T-cell (primary cell): ENCODE measurements around the gene RIBC2. TPM values are rescaled to one million over a fixed set of nuclear protein-coding genes. Genes with fewer than 3 reads are reported as not detected.

ENCODE experiments used
- ATAC-seq, 4 experiments: fragments of 200-7000 bp in 3 of 4; fragments of 150-1000 bp in 1 of 4; cut with Tn5 transposase; replicated peaks in 1 of 4; 1 replicate in 3 of 4; 2 replicates in 1 of 4; pipeline ENCODE4 v1.10.0; 2021; ENCODE audit warnings: moderate library complexity in 3 of 4, mild to moderate bottlenecking in 2 of 4, moderate number of reproducible peaks in 1 of 4
- CTCF ChIA-PET, 2 donors: fragments of 300-600 bp; sonication (Branson Sonifier 250); formaldehyde crosslinking; loops; one replicate each; lab custom pipeline; 2022; ENCODE audit warnings: antibody characterized with exemption in 2 of 2; lab: Charles Lee
- POLR2A ChIA-PET, 2 donors: fragments of 300-600 bp; sonication (Branson Sonifier 250); formaldehyde crosslinking; loops; one replicate each; lab custom pipeline; 2022; ENCODE audit warnings: antibody characterized with exemption in 2 of 2; lab: Charles Lee
- DNase-seq, 35 experiments: peaks; one replicate each; pipeline versions ENCODE4 v3.0.0 to v3.0.0-alpha.2; 2013 to 2023
- H3K27ac ChIP-seq: one replicate; pipeline ENCODE4 v1.5.1; 2013; ENCODE audit warnings: low read length
- H3K27me3 ChIP-seq, 2 experiments: replicated peaks in 1 of 2; 1 replicate in 1 of 2; 2 replicates in 1 of 2; pipeline versions ENCODE4 v1.6.1 to v1.7.0; 2013; ENCODE audit warnings: low read length in 1 of 2, mixed read lengths in 1 of 2; ENCODE audit not compliant: control insufficient read depth in 2 of 2, insufficient read depth in 2 of 2; ENCODE audit errors: extremely low read depth in 1 of 2
- H3K36me3 ChIP-seq, 2 donors: 1 replicate in 1 of 2; 2 replicates in 1 of 2; pipeline versions ENCODE4 v1.6.1 to v1.7.0; 2013; ENCODE audit warnings: low read length in 1 of 2; ENCODE audit not compliant: control insufficient read depth in 2 of 2, insufficient read depth in 1 of 2; ENCODE audit errors: extremely low read depth in 1 of 2
- H3K4me1 ChIP-seq, 2 experiments: 1 replicate in 1 of 2; 2 replicates in 1 of 2; pipeline versions ENCODE4 v1.6.1 to v1.7.0; 2013; ENCODE audit warnings: low read length in 2 of 2, mixed read lengths in 1 of 2; ENCODE audit not compliant: insufficient read depth in 2 of 2, control insufficient read depth in 1 of 2; ENCODE audit errors: extremely low read depth in 1 of 2
- H3K4me3 ChIP-seq, 2 donors: 1 replicate in 1 of 2; 2 replicates in 1 of 2; pipeline versions ENCODE4 v1.5.1 to v1.7.0; 2013; ENCODE audit warnings: mild to moderate bottlenecking in 2 of 2, low read length in 1 of 2, moderate library complexity in 1 of 2; ENCODE audit not compliant: control insufficient read depth in 1 of 2; ENCODE audit errors: extremely low read depth in 1 of 2
- H3K9me3 ChIP-seq: 2 replicates; pipeline ENCODE4 v1.7.0; 2013
- H3K27ac Mint-ChIP-seq, 2 donors: one replicate each; pipeline ENCODE4 v1.8.0; 2020 to 2021; ENCODE audit warnings: mild to moderate bottlenecking in 2 of 2, mixed read lengths in 2 of 2
- H3K27me3 Mint-ChIP-seq, 2 donors: one replicate each; pipeline ENCODE4 v1.8.0; 2021 to 2022; ENCODE audit warnings: mixed read lengths in 2 of 2
- H3K36me3 Mint-ChIP-seq: one replicate; pipeline ENCODE4 v1.8.0; 2021; ENCODE audit warnings: mixed read lengths
- H3K4me1 Mint-ChIP-seq, 3 donors: one replicate each; pipeline ENCODE4 v1.8.0; 2020 to 2022; ENCODE audit warnings: mixed read lengths in 3 of 3, mild to moderate bottlenecking in 1 of 3
- H3K4me3 Mint-ChIP-seq, 3 donors: one replicate each; pipeline ENCODE4 v1.8.0; 2020 to 2022; ENCODE audit warnings: mild to moderate bottlenecking in 3 of 3, mixed read lengths in 3 of 3, moderate library complexity in 3 of 3
- H3K9me3 Mint-ChIP-seq, 3 donors: one replicate each; pipeline ENCODE4 v1.8.0; 2020 to 2022; ENCODE audit warnings: mixed read lengths in 3 of 3
- WGBS: methylation state at CpG from one replicate; pipeline ENCODE4 v1.1.5; 2013; ENCODE audit warnings: missing lambda C conversion rate; ENCODE audit not compliant: insufficient coverage; 5-methylcytosine and 5-hydroxymethylcytosine counted together
- total RNA-seq, 35 experiments: library from RNA in 6 of 35; stranded (reverse) in 6 of 35; fragments of 120-200 nt in 1 of 35; gene quantifications; one replicate each; pipeline versions ENCODE4 v1.2.1 to v1.2.4 and lab custom pipeline; 2013 to 2026

The RIBC2 gene
- total RNA-seq, 5 donors from 2014 or later (not counting 1 experiment from before 2014, with no cell fraction given): 0.61 to 0.89 (median 0.78) TPM; not detected in 2

GRCh38 chr22:45455212-45455611 lies 41.7 kb downstream of the RIBC2 start:
- ATAC-seq (no peak), DNase-seq (no peak)
- 85% methylated on average over 14 of the region's 14 CpGs for WGBS
- no peak overlapping the region for H3K4me3 Mint-ChIP-seq
- no peak overlapping the region for H3K27ac Mint-ChIP-seq
- H3K4me1 ChIP-seq: no peaks in the 10 kb centered on the region
- no peak overlapping the region for H3K4me3 ChIP-seq
- ChIA-PET POLR2A (no interaction called here), CTCF (no interaction called here)
- no peaks in the 10 kb centered on the region for H3K4me1 Mint-ChIP-seq
- no peaks in the 10 kb centered on the region for H3K9me3 ChIP-seq
- H3K27ac ChIP-seq: no peak overlapping the region
- peaks cover 0 to 35% of the 10 kb centered on the region in 2 experiments for H3K27me3 ChIP-seq
- H3K36me3 ChIP-seq: no peaks in the 10 kb centered on the region
- H3K36me3 Mint-ChIP-seq: no peaks in the 10 kb centered on the region
- H3K9me3 Mint-ChIP-seq: no peaks in the 10 kb centered on the region
- H3K27me3 Mint-ChIP-seq: peaks cover 8 to 13% of the 10 kb centered on the region in 2 donors

GRCh38 chr22:45455621-45456020 lies 42.1 kb downstream of the RIBC2 start:
- no peak overlapping the region for H3K4me3 Mint-ChIP-seq
- H3K9me3 Mint-ChIP-seq: no peaks in the 10 kb centered on the region
- H3K9me3 ChIP-seq: no peaks in the 10 kb centered on the region
- H3K4me1 ChIP-seq: no peaks in the 10 kb centered on the region
- DNase-seq (no peak), ATAC-seq (no peak)
- peaks cover 8 to 13% of the 10 kb centered on the region in 2 donors for H3K27me3 Mint-ChIP-seq
- no peak overlapping the region for H3K27ac ChIP-seq
- H3K27me3 ChIP-seq: peaks cover 0 to 35% of the 10 kb centered on the region in 2 experiments
- whole genome bisulfite sequencing: no CpG with 5 or more reads among the region's 4 CpGs
- H3K27ac Mint-ChIP-seq: no peak overlapping the region
- no peaks in the 10 kb centered on the region for H3K4me1 Mint-ChIP-seq
- ChIA-PET POLR2A (no interaction called here), CTCF (no interaction called here)
- no peaks in the 10 kb centered on the region for H3K36me3 ChIP-seq
- no peaks in the 10 kb centered on the region for H3K36me3 Mint-ChIP-seq
- no peak overlapping the region for H3K4me3 ChIP-seq

- H3K9me3 Mint-ChIP-seq: no peaks in the 10 kb centered on the region
- Histone ChIP-seq H3K4me3 (no peak overlapping the region), H3K27me3 (peaks cover 0 to 31% of the 10 kb centered on the region in 2 experiments), H3K4me1 (no peaks in the 10 kb centered on the region), H3K36me3 (no peaks in the 10 kb centered on the region), H3K27ac (no peak overlapping the region), H3K9me3 (no peaks in the 10 kb centered on the region)
- no peak overlapping the region for H3K4me3 Mint-ChIP-seq
- POLR2A ChIA-PET: no interaction called here
- H3K36me3 Mint-ChIP-seq: no peaks in the 10 kb centered on the region
- WGBS: 79% methylated on average over 8 of the region's 8 CpGs
- CTCF ChIA-PET: no interaction called here
- H3K27ac Mint-ChIP-seq: no peak overlapping the region
- ATAC-seq (no peak), DNase-seq (no peak)
- H3K4me1 Mint-ChIP-seq: no peaks in the 10 kb centered on the region
- peaks cover 8 to 13% of the 10 kb centered on the region in 2 donors for H3K27me3 Mint-ChIP-seq
Measured at GRCh38 chr22:45456811-45457210, 43.3 kb downstream of the RIBC2 start.

- ATAC-seq (no peak), DNase-seq (no peak)
- no peaks in the 10 kb centered on the region for H3K9me3 ChIP-seq
- no peaks in the 10 kb centered on the region for H3K4me1 Mint-ChIP-seq
- H3K27ac ChIP-seq: no peak overlapping the region
- WGBS: 92% methylated on average over 8 of the region's 13 CpGs
- no peaks in the 10 kb centered on the region for H3K36me3 Mint-ChIP-seq
- no peak overlapping the region for H3K4me3 Mint-ChIP-seq
- H3K4me1 ChIP-seq: no peaks in the 10 kb centered on the region
- H3K27ac Mint-ChIP-seq: no peak overlapping the region
- CTCF ChIA-PET: no interaction called here
- H3K27me3 Mint-ChIP-seq: peaks cover 7 to 8% of the 10 kb centered on the region in 2 donors
- H3K36me3 ChIP-seq: no peaks in the 10 kb centered on the region
- H3K9me3 Mint-ChIP-seq: no peaks in the 10 kb centered on the region
- POLR2A ChIA-PET: no interaction called here
- peaks cover 0 to 25% of the 10 kb centered on the region in 2 experiments for H3K27me3 ChIP-seq
- H3K4me3 ChIP-seq: no peak overlapping the region
Measured at GRCh38 chr22:45458532-45458931, 45.0 kb downstream of the RIBC2 start.

GRCh38 chr22:45459235-45459634 lies 45.7 kb downstream of the RIBC2 start:
- H3K27ac Mint-ChIP-seq: no peak overlapping the region
- no peak overlapping the region for H3K27ac ChIP-seq
- CTCF ChIA-PET: no interaction called here
- H3K27me3 Mint-ChIP-seq: peaks cover 7 to 10% of the 10 kb centered on the region in 2 donors
- no peaks in the 10 kb centered on the region for H3K9me3 ChIP-seq
- H3K4me3 ChIP-seq: no peak overlapping the region
- H3K4me3 Mint-ChIP-seq: no peak overlapping the region
- POLR2A ChIA-PET: no interaction called here
- H3K4me1 ChIP-seq: no peaks in the 10 kb centered on the region
- H3K36me3 ChIP-seq: no peaks in the 10 kb centered on the region
- no peaks in the 10 kb centered on the region for H3K36me3 Mint-ChIP-seq
- DNase-seq (no peak), ATAC-seq (no peak)
- no peaks in the 10 kb centered on the region for H3K9me3 Mint-ChIP-seq
- H3K27me3 ChIP-seq: peaks cover 0 to 25% of the 10 kb centered on the region in 2 experiments
- 93% methylated on average over 7 of the region's 8 CpGs for WGBS
- H3K4me1 Mint-ChIP-seq: no peaks in the 10 kb centered on the region

- no peaks in the 10 kb centered on the region for H3K9me3 ChIP-seq
- no peak for DNase-seq
- no peak overlapping the region for H3K4me3 ChIP-seq
- peaks cover 0 to 21% of the 10 kb centered on the region in 2 experiments for H3K27me3 ChIP-seq
- no peaks in the 10 kb centered on the region for H3K36me3 Mint-ChIP-seq
- H3K27ac Mint-ChIP-seq: no peak overlapping the region
- H3K27me3 Mint-ChIP-seq: peaks cover 2 to 15% of the 10 kb centered on the region in 2 donors
- WGBS: 78% methylated on average over 4 of the region's 14 CpGs
- ATAC-seq: no peak
- no peak overlapping the region for H3K4me3 Mint-ChIP-seq
- H3K36me3 ChIP-seq: no peaks in the 10 kb centered on the region
- no peaks in the 10 kb centered on the region for H3K4me1 Mint-ChIP-seq
- H3K4me1 ChIP-seq: no peaks in the 10 kb centered on the region
- H3K9me3 Mint-ChIP-seq: no peaks in the 10 kb centered on the region
- ChIA-PET POLR2A (interaction anchor here in 1 of 2 donors (0.6 kb wide), 1 partner anchor 208 kb away, joined by 5 read pairs; no protein-coding TSS in a partner anchor), CTCF (no interaction called here)
- H3K27ac ChIP-seq: no peak overlapping the region
Measured at GRCh38 chr22:45460288-45461109, 47.0 kb downstream of the RIBC2 start.
